C4-2B (cell line): Measurements from ENCODE around the gene CEACAM8.
A peak's percentile ranks its signal among the peaks of the same experiment; 100 is the strongest.
"Not testable (repeated sequence)": the region's sequence is repeated elsewhere in the genome, so short reads cannot be mapped to it uniquely, and the experiment has no call there.

Source experiments
- H3K27ac ChIP-seq: fragments of 450-650 bp; 2 replicates; pipeline ENCODE4 v1.5.1; 2017
- CTCF ChIP-seq: fragments of 450-650 bp; conservative IDR thresholded peaks from 2 replicates; pipeline ENCODE4 v1.5.1; 2017; ENCODE audit warnings: mild to moderate bottlenecking
- ZFX ChIP-seq: fragments of 450-650 bp; IDR thresholded peaks from 2 replicates; pipeline ENCODE4 v1.6.1; 2017

The CEACAM8 gene

GRCh38 chr19:42569193-42569592 is 25.5 kb downstream of the CEACAM8 start:
- no peak overlapping the region for H3K27ac ChIP-seq
- TF ChIP-seq CTCF (no peak), ZFX (no peak)

DNA sequence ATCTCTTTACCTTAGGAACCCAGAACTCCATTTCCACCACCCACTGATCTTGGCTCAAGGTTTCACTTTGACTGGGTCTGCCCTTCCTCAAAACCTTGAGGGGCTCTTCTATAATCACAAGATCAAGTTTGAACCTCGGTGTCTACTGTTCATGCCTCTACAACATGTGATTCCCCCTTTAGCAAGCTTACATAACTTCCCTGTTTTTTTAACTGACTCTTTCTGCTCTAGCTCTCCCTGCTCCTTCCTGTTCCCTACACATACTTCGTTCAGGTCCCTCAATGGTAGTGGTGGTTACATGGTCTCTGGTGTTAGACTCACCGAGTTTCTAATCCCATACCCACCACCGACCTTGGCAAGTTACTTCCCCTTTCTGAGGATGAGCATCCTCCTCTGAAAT is 26.7 kb downstream of the CEACAM8 start:
- TF ChIP-seq CTCF (no peak), ZFX (no peak)
- no peak overlapping the region for H3K27ac ChIP-seq

- no peak overlapping the region for H3K27ac ChIP-seq
- TF ChIP-seq CTCF (no peak), ZFX (no peak)
Observed at GRCh38 chr19:42567567-42567966, 27.2 kb downstream of the CEACAM8 start.

DNA sequence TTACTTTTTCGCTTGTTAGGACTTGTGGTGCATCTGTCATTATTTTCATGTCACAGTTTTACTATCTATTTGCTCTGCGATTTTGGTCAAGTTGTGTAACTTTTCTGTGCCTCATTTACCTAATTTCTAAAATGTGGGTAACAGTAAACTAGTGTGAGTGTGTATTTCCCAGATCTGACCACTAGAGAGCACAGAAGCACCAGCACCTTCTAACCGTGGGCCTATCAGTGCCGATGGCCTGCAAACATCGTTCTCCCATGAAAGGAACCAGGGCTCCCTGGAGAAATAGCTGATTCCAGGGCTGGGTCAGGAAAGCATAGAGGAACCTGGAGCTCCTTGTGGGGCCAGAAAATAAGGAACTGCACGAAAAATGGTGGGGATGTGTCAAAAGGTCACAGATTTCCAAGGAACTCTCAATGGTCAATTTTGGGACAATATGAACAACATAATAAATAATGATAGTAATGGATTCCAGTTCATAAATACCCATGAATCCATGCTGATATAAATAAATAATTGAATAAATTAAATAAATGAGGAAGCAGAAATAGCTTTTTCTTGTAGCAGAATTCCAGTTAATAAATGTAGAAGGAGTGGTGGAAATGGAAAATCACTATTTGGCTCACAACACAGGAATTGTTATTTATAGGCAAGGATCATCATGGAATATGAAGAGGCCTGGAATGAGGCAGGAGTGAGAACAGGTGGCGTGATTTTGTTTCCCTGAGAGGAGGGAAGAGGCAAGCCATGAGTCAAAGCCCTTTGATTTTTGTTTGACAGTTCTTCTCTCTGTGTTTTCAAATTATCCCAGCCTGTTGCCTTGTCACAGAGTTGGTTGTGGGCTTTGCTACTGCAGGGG is 31.1 kb downstream of the CEACAM8 start:
- H3K27ac ChIP-seq = no peak overlapping the region
- TF ChIP-seq CTCF = peak; percentile 66
- TF ChIP-seq ZFX = no peak

- H3K27ac ChIP-seq = no peak overlapping the region
- TF ChIP-seq ZFX = no peak
- no peak for TF ChIP-seq CTCF
Observed at GRCh38 chr19:42561512-42561911, 33.2 kb downstream of the CEACAM8 start.

GRCh38 chr19:42560731-42561130 is 34.0 kb downstream of the CEACAM8 start:
- no peak for TF ChIP-seq ZFX
- no peak for TF ChIP-seq CTCF
- H3K27ac ChIP-seq = no peak overlapping the region

DNA sequence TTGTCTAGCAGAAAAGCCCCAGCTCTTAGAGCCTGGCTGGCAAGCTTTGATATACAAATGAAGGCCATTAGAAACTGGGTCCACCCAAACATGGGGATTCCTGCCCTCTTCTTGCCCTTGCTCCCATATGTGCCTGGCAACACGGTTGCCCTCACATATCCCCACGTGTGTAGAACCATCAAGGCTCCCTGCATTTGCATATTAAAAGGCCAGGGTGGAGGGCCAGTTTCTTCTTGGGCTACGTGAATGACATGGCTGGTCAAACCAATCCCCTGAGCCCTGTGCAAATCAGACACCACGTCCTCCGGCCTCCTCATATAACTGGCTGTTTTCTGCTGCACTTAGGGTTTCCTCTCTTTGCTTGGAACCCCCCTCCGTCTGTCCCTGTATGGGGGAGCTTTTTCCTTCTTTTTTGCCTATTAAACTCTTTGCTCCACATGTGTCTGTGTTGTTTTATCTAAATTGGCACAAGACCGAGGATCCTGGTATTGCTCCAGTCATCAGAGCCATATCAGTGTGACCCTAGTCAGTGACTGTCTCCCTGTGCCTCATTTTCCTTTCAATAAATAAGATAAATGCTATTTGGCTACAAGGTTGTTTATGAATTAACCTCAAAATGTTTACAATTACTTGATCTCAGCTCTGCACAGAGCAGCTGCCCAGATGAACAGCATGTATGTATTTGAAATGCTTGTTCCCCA is 36.1 kb downstream of the CEACAM8 start:
- no peak overlapping the region for H3K27ac ChIP-seq
- TF ChIP-seq ZFX = no peak
- TF ChIP-seq CTCF = no peak

- not testable (repeated sequence) for H3K27ac ChIP-seq
Observed at GRCh38 chr19:42557386-42557871, 37.3 kb downstream of the CEACAM8 start.
